HUDEP-2 (cell line): ENCODE data around the gene ORC4.
"Not testable (repeated sequence)": the region's sequence is repeated elsewhere in the genome, so short reads cannot be mapped to it uniquely, and the experiment has no call there.

Experiments
- DNase-seq, 76 experiments: peaks; one replicate each; lab custom pipeline; 2025; ENCODE audit not compliant: unreplicated experiment in 76 of 76; lab: John Stamatoyannopoulos, UW

Gene ORC4

GRCh38 chr2:148021059-148021861, 723 bp upstream of the ORC4 start, which contains the start of gene MBD5:
TSS of gene MBD5 (plus strand) at chr2:148021091.
- DNase-seq, result peak in 16 of 76 experiments; percentile 9 to 61 (median 24)

- DNase-seq, result no peak
Observed at GRCh38 chr2:148014616-148015015, 5.9 kb downstream of the ORC4 start.

GRCh38 chr2:148013876-148014275, 6.7 kb downstream of the ORC4 start:
- no peak for DNase-seq

GRCh38 chr2:148008411-148008810, 12.1 kb downstream of the ORC4 start:
- not testable (repeated sequence) for DNase-seq

- DNase-seq, result no peak
Observed at GRCh38 chr2:148007219-148007900, 13.2 kb downstream of the ORC4 start.

GRCh38 chr2:148006249-148007007, 14.1 kb downstream of the ORC4 start:
- no peak for DNase-seq

- DNase-seq, result not testable (repeated sequence)
Observed at GRCh38 chr2:148002420-148002819, 18.1 kb downstream of the ORC4 start.

GRCh38 chr2:148000095-148000494, 20.4 kb downstream of the ORC4 start:
- no peak for DNase-seq

GRCh38 chr2:147999126-147999525, 21.4 kb downstream of the ORC4 start:
- no peak for DNase-seq

- no peak for DNase-seq
Observed at GRCh38 chr2:147998203-147998602, 22.3 kb downstream of the ORC4 start.

- no peak for DNase-seq
Observed at GRCh38 chr2:147996828-147997227, 23.7 kb downstream of the ORC4 start.

- DNase-seq, result not testable (repeated sequence)
Observed at GRCh38 chr2:147994965-147995364, 25.6 kb downstream of the ORC4 start.

GRCh38 chr2:147989809-147990403, 30.6 kb downstream of the ORC4 start:
- peak in 33 of 76 experiments; percentile 1 to 69 (median 23) for DNase-seq

- DNase-seq, result no peak
Observed at GRCh38 chr2:147989102-147989501, 31.4 kb downstream of the ORC4 start.

- no peak for DNase-seq
Observed at GRCh38 chr2:147980940-147981528, 39.5 kb downstream of the ORC4 start.

- DNase-seq, result no peak
Observed at GRCh38 chr2:147977679-147978078, 42.9 kb downstream of the ORC4 start.

- no peak for DNase-seq
Observed at GRCh38 chr2:147976102-147976501, 44.4 kb downstream of the ORC4 start.

GRCh38 chr2:147968571-147968970, 52.0 kb downstream of the ORC4 start:
- no peak for DNase-seq

- no peak for DNase-seq
Observed at GRCh38 chr2:147952118-147952517, 68.4 kb downstream of the ORC4 start.

GRCh38 chr2:147945660-147946059, 74.9 kb downstream of the ORC4 start:
- no peak for DNase-seq
